Stimulated activated naive CD4-positive, alpha-beta T cell treated with Interleukin-2 at 50 U/mL for 16 hours (primary cell): ENCODE data around the gene EIF4G1.

ENCODE experiments used
- DNase-seq: peaks from one replicate; lab custom pipeline; 2025; lab: John Stamatoyannopoulos, UW

Gene EIF4G1

DNA sequence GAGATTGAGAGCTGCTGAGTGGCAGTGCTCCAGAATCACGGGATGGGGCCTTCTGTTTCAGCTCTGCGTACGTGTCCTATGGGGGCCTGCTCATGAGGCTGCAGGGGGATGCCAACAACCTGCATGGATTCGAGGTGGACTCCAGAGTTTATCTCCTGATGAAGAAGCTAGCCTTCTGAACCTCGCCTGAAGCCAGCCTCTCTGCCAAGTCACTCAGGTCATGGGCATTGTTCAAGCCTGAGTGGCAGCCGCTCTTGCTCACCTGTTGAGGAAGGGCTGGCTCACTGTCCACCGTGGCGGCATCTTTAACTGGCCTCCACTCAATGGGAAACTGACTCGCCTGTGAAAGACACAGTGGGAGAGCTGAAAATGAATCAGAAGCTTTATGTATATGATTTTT lies 53.7 kb downstream of the EIF4G1 start:
- no peak for DNase-seq

DNA sequence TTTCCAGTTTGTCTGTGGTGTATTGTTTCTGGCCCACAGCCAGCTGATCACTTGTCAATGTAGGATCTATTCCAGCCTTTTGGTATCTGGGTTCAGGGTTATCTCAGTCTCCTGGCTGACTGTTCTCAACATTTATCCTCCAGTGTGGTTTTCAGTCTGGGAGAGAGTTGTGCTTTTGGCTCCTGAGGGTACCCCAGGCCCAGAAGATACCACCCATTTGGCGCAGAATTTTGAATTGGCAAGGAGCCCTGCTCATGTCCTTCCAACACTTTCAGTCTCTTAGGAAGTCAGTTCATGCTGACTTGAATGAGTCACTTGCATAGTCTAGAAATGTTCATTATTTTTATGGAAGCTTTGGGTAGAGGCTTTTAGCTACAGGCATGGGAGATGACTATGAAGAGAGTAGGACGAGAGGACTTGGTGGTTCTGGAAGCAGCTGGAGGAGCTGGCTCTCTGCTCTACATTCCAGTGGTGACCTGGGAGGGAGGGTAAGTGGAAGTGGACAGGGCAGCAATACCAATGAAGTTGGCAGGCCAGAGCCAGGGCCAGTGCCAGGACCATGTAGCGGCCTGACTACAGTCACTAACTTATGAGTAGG lies 54.3 kb downstream of the EIF4G1 start:
- DNase-seq = no peak

DNA sequence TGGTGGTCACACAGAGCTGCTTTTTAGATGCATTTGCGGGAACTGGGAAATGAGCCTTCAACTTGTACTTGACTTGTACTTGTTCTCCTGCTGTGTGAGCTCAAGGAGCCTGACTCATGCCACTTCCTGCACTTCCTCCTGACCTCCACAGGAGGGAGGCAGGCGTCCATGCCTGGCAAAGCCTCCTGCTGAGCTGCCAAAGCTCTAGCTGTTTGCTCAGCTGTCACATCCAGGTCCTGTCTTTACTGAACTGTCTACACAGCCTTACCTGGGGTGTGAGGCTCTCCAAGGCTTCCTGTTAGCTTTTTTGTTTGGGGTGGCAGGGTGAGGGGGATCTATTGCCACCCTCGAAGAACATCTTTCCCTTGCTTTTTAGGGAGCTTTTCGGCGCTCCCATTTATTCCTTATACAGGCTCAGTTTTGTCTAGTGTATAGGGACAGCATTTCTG lies 57.2 kb downstream of the EIF4G1 start:
- DNase-seq = peak; percentile 27

DNA sequence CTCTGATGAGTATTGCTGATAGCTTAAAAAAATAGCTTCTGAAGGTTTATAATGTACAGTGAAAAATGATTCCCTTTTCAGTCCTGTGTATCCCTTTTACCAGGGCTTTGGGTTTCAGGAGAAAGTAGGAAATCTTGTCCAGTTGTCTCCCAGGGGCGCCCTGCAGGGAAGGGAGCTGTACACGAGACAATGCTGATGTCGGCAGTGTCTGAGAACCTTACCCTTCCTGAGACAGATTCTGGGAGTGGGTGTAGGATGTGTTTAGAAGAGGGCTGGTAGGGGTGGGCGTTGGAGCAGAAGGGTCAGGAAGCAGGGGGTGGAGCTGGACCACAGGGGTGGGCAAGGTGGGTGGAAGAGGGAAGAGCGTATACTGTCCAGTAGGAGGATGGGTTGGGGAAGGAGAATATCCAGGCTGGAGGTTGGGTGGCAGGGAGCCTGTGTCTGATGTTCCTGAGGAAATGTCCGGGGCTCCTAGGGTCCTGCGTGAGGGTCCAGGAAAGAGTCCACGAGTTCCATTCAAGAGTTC lies 58.0 kb downstream of the EIF4G1 start:
- no peak for DNase-seq

DNA sequence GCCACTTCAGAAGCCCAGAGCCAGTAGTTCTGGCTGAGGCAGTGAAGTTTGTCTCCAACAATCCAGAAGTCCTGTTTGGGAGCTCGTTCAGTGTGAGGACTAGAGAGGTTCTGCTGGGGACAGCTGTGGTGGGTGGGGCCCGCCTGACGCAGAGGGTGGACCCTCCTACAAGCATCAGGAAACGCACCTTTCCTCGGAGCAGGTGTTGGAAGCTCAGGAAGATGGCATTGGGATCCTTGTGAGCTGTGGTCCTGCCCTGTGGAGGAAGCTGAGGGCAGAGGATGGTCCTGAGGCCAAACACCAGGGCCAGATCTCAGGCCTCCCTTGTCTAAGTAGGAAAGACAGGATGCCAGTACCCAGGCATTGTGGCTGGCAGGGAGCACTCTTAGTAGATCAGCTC lies 58.5 kb downstream of the EIF4G1 start:
- no peak for DNase-seq

DNA sequence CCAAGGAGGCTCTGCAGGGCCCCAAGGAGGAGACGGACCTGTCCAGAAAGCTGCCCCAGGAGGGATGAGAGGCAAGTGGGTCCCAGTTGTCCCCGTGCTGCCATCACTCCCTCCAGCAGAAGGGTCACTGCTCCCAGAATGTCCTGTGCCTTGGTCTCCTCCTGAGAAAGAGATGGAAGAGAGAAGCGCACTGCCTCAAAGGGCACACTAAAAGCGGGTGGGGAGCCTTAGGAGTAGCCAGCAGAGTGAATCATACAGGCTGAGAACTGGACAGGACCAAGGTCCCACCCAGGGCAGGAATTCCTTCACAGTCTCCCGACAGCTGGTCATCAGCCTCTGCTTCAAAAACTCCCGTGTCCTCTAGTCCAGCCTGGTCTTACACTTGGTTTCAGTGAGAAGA lies 59.0 kb downstream of the EIF4G1 start:
- no peak for DNase-seq

DNA sequence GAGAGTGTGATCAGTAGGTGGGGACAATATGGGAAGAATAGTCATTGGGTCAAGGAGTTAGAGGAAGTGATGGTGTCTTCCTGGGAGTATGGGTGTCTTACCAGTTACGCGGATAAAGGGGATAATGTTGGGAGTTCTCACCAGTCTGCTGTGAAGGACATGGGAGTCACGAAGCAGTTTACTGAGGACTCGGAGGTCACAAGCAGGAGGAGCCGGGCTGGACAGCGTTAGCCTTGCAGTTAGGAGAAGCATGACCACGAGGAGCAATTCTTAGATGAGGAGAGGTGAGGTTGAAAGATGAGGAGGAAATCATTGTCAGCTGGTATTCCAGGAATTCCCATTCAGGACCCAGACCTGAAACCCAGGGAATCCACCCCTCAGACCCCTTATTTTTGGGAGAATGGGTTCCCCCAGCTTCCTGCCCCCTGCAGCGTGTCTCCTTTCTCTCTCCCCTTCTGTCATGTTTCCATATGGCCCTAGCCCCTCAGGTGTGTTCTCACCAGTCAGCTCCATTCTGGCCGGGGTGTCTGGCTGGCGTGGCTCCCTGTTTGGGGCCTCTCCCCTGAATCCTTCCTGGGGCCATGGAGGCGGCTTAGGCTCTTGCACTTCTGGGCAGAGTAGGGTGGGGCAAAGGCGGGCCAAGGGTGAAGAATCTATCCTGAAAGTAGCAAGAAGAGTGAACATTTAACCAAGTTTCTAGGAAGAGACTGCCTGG lies 61.5 kb downstream of the EIF4G1 start:
- DNase-seq = no peak

DNA sequence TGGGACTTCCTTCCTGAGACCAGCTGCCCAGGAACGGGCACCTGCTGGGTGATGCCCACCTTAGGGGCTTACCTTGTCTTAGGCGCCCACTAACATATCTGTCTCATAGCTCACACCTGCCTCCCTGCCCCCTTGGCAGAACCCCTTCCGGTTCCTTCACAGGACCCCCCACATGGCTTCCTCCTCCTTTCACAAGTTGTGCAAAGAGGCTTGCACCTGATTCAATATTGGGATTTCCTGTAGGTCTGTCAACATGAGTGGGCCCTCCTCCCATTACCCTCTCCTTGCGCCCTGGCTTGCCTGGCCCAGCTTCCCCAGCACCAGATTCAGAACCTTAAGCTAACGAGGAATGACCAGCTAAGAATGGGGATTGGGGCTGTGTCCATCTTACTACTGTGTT lies 63.0 kb downstream of the EIF4G1 start:
- no peak for DNase-seq

DNA sequence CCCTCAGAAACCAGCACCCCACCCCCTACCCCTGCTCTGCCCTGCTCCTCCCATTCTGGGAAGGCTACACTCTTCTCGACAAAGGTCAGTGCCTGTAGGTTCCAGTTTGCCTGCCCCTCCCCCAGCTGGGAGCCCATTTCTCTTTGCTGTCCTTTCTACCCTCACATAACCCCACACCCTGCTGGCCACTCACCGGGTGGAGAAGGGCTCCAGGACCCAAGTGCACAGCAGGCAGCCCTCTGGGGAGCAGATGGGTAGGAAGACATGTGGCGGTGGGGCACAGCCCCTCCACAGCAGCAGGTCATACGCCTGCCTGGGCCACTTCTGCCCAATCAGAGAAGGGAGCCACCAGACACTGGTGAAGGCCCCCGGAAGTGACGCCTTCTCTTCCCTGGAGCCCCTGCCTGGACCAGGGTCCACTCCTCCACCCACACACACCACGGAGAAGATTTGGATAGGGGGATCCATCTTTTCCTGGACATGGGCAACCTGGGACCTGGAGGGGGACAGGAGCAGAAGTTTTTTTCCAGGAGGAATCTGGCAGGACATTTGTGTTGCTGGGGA lies 63.6 kb downstream of the EIF4G1 start, which contains the start of gene THPO:
Gene THPO, minus strand, starts transcription at position 326 of the 564 bp plus-strand sequence. CDS start 1,948 bp downstream, outside the sequence.
- DNase-seq = no peak

DNA sequence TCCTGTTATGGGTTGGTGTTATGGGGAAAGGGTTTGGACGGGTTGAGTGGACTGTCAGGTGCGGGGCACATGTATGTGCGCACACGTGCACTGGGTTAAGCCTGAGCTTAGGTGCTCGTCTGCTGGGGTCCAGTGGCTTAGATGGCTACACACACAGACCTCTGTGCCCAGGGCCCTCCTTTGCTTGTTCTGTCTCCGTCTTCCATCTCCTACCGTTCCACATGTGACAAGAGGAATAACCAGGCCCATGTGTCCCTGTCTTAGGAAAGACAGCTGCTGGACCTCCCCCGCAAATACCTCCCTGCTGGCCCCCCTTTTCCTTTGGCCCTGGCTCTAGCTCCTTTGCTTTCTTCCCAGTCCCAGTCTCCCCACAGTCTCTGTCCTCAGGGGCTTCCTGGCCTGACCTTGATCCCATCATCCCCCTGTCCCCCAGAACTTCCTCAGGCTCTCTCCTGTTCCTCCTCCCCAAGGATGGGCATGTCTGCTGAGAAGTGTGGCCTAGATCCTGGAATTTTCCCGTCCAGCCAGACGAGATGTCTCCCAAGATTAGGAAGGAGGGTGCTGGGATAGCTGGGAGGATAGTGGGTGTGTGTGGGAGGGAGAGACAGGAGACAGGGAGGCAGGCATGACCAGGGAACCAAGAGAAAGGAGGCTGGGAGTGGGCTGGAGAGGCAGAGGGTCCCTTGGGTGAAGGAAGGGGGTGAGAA lies 64.4 kb downstream of the EIF4G1 start:
- DNase-seq = no peak

DNA sequence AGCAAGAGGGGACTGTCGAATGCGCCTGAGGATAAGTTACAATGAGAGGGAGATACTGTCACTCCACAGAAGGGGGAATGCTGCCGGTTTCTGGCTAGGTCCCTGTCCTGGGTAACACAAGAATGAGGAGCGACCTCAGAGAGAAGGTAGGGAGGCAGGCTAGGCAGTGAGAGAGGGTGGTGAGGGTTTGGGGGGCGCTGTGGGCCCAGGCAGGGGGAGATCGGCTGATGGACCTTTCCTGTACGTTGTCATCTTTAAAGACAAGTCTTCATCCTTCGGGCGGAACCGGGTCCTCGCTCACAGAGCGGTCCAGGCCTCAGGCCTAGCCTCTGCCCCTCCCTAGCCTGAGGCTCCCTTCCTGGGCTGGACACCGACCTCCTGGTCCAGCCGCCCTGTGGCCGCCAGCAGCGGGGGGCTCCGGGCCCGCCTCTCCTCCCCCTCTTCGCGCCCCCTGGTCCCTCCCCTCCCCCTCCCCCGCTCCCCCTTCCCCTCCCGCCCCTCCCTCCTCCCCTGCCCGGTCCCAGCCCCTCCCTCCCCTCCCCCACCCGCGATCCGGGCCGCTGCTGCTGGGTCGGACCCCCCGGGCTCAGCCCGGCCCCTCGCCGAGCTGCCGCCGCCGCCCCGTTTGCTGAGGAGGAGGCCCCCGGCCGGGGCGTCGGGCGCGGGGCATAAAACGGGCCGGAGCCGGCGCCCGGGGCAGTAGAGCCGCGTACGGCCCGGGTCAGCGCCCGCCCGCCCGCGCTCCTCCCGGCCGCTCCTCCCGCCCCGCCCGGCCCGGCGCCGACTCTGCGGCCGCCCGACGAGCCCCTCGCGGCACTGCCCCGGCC lies 65.2 kb downstream of the EIF4G1 start, which contains the start of gene CHRD:
Gene CHRD, plus strand, starts transcription at position 697 of the 827 bp plus-strand sequence. CDS start 265 bp downstream, outside the sequence.
- no peak for DNase-seq

DNA sequence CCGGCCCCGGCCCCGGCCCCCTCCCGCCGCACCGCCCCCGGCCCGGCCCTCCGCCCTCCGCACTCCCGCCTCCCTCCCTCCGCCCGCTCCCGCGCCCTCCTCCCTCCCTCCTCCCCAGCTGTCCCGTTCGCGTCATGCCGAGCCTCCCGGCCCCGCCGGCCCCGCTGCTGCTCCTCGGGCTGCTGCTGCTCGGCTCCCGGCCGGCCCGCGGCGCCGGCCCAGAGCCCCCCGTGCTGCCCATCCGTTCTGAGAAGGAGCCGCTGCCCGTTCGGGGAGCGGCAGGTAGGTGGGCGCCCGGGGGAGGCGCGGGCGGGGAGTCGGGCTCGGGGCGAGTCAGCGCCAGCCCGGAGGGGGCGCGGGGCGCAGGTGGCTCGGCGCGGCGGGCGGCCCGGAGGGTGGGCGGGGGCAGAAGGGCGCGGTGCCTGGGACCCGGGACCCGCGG lies 65.8 kb downstream of the EIF4G1 start:
- no peak for DNase-seq

DNA sequence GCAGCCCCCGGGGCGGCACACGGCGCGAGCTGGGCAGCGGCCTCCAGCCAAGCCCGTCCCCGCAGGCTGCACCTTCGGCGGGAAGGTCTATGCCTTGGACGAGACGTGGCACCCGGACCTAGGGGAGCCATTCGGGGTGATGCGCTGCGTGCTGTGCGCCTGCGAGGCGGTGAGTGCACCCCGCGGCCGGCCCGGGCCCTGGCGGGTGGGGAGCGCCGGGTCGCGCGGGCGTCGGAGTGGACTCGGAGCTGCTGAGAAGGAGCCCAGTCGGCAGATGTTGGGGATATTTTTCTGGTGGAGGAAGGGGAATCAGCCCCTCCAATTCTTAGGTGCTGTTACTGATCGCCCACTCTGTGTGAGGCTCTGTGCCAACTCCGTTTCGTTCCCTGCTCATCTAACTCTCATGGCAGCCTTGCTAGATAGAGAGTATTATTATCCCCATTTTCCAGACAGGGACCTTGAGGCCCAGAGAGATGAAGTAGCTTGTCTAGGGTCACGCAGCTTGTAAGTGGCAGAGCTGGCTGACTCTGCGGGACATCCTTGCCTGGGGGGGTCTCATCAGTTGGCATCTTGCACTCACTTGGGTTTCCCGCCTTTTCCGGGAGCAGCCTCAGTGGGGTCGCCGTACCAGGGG lies 66.3 kb downstream of the EIF4G1 start:
- DNase-seq = no peak

DNA sequence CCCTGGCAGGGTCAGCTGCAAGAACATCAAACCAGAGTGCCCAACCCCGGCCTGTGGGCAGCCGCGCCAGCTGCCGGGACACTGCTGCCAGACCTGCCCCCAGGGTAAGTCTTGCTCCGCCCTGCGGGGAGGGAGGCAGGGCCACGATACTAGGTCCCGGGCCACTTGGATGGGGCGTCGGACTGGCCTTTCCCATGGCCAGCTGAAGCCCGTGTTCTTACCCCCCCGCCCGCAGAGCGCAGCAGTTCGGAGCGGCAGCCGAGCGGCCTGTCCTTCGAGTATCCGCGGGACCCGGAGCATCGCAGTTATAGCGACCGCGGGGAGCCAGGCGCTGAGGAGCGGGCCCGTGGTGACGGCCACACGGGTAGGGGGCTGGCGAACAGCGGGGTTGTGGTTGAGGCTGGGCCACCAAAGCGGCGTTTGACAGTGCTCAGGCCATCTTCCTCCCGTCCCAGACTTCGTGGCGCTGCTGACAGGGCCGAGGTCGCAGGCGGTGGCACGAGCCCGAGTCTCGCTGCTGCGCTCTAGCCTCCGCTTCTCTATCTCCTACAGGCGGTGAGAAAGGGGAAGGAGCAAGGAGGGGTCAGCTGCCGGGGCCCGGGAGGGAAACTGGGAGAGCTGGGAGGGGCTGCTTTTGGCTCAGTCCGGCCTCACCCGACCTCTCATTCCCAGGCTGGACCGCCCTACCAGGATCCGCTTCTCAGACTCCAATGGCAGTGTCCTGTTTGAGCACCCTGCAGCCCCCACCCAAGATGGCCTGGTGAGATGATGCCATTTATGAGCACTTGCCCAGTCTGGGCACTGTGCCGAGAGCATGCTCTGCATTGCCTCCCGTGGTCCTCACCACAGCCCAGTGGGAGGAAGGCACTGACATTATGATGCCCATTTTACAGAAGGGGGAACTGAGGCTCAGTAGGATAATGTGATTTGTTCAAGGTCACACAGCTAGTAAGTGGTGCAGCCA lies 67.1 kb downstream of the EIF4G1 start:
- DNase-seq = no peak

DNA sequence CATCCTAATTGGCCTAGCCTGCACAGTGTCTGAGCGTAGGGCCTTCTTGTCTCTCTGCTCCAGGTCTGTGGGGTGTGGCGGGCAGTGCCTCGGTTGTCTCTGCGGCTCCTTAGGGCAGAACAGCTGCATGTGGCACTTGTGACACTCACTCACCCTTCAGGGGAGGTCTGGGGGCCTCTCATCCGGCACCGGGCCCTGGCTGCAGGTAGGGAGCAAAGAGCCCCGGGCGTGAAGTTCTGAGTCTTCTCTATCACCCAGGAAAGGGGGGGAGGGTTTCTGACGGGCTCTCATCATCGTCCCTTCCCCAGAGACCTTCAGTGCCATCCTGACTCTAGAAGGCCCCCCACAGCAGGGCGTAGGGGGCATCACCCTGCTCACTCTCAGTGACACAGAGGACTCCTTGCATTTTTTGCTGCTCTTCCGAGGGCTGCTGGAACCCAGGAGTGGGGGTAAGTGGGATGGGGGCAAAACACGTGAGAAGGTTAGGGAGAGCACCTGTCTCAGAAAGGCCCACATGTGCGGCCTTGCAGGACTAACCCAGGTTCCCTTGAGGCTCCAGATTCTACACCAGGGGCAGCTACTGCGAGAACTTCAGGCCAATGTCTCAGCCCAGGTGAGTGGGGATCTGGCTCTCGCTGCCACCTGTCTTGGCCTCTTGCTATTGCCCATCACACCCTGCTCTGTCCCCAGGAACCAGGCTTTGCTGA lies 68.1 kb downstream of the EIF4G1 start:
- no peak for DNase-seq

DNA sequence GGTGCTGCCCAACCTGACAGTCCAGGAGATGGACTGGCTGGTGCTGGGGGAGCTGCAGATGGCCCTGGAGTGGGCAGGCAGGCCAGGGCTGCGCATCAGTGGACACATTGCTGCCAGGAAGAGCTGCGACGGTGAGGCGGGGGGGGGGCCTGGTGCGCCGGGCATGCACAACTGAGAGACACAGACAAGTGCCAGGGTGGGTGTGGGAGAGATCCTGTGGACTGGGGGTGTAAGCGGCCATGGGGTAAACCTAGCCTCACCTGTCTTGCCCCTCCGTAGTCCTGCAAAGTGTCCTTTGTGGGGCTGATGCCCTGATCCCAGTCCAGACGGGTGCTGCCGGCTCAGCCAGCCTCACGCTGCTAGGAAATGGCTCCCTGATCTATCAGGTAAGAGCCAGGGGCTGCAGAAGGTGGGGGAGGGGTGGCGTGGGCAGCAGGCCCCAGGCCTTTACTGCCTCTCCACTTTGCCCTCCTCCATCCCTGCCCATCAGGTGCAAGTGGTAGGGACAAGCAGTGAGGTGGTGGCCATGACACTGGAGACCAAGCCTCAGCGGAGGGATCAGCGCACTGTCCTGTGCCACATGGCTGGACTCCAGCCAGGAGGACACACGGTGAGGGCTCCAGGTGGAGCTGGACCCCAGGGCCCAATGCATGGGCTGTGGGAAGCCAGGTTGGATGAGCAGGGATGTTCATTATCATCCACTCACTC lies 68.8 kb downstream of the EIF4G1 start:
- no peak for DNase-seq

DNA sequence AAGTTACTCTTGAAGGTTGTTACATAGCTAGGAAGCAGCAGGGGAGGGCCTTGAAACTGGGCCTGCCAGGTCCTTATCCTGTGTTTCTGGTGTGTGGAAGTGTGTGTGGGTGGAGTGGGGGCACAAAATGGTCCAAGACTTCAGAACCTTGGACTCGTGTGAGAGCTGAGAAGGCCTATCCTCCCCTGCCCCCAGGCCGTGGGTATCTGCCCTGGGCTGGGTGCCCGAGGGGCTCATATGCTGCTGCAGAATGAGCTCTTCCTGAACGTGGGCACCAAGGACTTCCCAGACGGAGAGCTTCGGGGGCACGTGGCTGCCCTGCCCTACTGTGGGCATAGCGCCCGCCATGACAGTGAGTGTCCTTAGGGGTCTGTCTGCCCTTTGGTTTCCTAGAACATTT lies 69.9 kb downstream of the EIF4G1 start:
- DNase-seq = no peak
